Measurements from ENCODE around the gene CD2BP2.
A peak's percentile ranks its signal among the peaks of the same experiment; 100 is the strongest.
"Not testable (repeated sequence)": the region's sequence is repeated elsewhere in the genome, so short reads cannot be mapped to it uniquely, and the experiment has no call there.

The CD2BP2 gene

DNA sequence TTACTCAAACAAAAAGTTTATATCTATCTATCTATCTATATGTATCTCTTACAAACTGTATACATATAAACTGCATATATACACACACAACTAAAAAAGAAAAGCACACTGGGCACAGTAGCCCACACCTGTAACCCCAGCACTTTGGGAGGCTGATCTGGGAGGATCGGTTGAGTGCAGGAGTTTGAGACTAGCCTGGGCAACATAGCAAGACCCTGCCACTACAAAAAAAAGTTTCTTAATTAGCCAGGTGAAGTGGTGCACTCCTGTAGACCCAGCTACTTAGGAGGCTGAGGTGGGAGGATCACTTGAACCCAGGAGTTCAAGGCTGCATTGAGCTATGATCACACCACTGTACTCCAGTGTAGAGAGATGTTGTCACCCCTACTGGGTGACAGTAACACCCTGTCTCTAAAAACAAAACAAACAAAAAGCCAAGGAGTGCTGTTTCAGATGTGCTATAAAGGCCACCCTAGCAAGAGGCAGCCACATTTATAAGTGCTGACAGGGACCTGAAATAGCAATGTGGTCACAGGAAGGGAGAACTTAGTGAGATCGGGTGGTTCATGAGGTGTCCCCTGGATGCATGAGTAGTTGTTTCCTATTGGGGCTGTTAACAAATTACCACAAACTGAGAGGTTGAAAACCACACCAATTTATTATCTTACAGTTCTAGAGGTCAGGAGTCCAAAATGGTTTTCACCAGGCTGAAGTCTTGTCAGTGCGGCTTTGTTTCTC is 4.8 kb downstream of the CD2BP2 start:
- peak overlapping the region; percentile 40 to 58 for H3K4me3 Mint-ChIP-seq
- peak; percentile 73 to 74 for ATAC-seq (replicated peaks)

DNA sequence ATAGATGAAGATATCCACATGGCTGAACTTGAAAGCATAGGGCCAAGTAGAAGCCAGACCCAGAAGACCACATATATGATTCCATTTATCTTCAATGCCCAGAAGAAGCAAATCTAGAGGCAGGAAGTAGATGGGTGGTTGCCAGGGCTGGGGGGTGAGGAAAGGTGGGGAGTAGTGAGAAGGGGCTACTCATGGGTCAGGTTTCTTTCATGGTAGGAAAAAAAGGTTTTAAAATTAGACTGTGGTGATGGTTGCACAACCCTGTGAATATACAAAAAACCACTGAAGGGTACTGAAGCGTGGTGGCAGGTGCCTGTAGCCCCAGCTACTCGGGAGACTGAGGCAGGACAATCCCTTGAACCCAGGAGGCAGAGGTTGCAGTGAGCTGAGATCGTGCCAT is 5.4 kb downstream of the CD2BP2 start:
- peak overlapping the region; percentile 88 for H3K27ac Mint-ChIP-seq
- DNase-seq = no peak
- peak; percentile 41 to 44 for ATAC-seq (replicated peaks)
- peaks cover 46 to 60% of the 10 kb centered on the region in 2 donors for H3K4me1 Mint-ChIP-seq
- no peaks in the 10 kb centered on the region for H3K9me3 Mint-ChIP-seq
- no peaks in the 10 kb centered on the region for H3K27me3 Mint-ChIP-seq
- peaks cover 35 to 52% of the 10 kb centered on the region in 2 donors for H3K36me3 Mint-ChIP-seq
- H3K4me3 Mint-ChIP-seq = peak overlapping the region; percentile 44 to 55

More for the DNA sequence above, 4.8 kb downstream of the CD2BP2 start:
- no peaks in the 10 kb centered on the region for H3K9me3 Mint-ChIP-seq
- peaks cover 38 to 57% of the 10 kb centered on the region in 2 donors for H3K36me3 Mint-ChIP-seq
- H3K27me3 Mint-ChIP-seq = no peaks in the 10 kb centered on the region
- DNase-seq = peak; percentile 52
- H3K27ac Mint-ChIP-seq = peak overlapping the region; percentile 88
- H3K4me1 Mint-ChIP-seq = peaks cover 50 to 67% of the 10 kb centered on the region in 2 donors

DNA sequence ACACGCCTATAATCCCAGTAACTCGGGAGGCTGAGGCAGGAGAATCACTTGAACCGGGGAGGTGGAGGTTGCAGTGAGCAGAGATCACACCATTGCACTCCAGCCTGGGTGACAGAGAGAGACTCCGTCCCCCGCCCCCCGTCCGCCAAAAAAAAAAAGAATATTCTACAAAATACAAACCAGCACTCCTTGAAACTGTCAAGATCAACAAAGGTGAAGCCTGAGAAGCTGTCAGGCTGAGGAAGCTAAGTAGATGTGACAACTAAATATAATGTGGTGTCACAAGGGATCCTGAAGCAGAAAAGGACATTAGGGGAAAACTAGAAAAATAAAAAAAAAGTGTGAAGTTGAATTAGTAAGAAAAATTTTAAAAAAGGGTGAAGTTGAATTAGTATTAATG is 6.2 kb downstream of the CD2BP2 start:
- Mint-ChIP-seq H3K4me3 (no peak overlapping the region), H3K27me3 (no peaks in the 10 kb centered on the region), H3K9me3 (no peaks in the 10 kb centered on the region), H3K36me3 (peaks cover 30 to 46% of the 10 kb centered on the region in 2 donors), H3K4me1 (peaks cover 39 to 53% of the 10 kb centered on the region in 2 donors), H3K27ac (peak overlapping the region; percentile 63)
- DNase-seq (no peak), ATAC-seq (replicated peaks) (no peak)

DNA sequence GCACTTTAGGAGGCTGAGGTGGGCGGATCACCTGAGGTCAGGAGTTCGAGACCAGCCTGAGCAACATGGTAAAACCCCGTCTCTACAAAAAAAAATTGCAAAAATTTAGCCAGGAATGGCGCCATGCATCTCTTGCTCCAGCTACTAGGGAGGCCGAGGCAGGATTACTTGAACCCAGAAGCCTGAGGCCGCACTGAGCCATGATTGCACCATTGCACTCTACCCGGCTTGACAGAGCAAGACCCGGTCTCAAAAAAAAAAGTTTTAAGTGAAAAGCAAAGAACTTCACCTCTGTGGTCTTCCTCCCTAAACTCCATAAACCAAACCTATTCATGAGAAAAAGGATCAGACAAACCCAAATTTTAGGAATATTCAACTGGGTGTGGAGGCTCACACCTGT is 7.0 kb downstream of the CD2BP2 start:
- Mint-ChIP-seq H3K9me3 (no peaks in the 10 kb centered on the region), H3K27ac (peak overlapping the region; percentile 42), H3K4me1 (peaks cover 32 to 45% of the 10 kb centered on the region in 2 donors), H3K4me3 (no peak overlapping the region), H3K36me3 (peaks cover 23 to 38% of the 10 kb centered on the region in 2 donors), H3K27me3 (no peaks in the 10 kb centered on the region)
- no peak for DNase-seq
- no peak for ATAC-seq (replicated peaks)

- Mint-ChIP-seq H3K9me3 (no peaks in the 10 kb centered on the region), H3K4me1 (peaks cover 22 to 26% of the 10 kb centered on the region in 2 donors), H3K27ac (no peak overlapping the region), H3K27me3 (no peaks in the 10 kb centered on the region), H3K4me3 (no peak overlapping the region), H3K36me3 (peaks cover 18 to 21% of the 10 kb centered on the region in 2 donors)
- ATAC-seq (replicated peaks) = no peak
- DNase-seq = no peak
Observed at GRCh38 chr16:30346286-30346685, 8.8 kb downstream of the CD2BP2 start.

- H3K27ac Mint-ChIP-seq; H3K4me1 Mint-ChIP-seq; H3K4me3 Mint-ChIP-seq; ATAC-seq (replicated peaks); H3K36me3 Mint-ChIP-seq; DNase-seq; H3K27me3 Mint-ChIP-seq; H3K9me3 Mint-ChIP-seq: not testable (repeated sequence)
Observed at GRCh38 chr16:30343491-30343820, 11.7 kb downstream of the CD2BP2 start.

DNA sequence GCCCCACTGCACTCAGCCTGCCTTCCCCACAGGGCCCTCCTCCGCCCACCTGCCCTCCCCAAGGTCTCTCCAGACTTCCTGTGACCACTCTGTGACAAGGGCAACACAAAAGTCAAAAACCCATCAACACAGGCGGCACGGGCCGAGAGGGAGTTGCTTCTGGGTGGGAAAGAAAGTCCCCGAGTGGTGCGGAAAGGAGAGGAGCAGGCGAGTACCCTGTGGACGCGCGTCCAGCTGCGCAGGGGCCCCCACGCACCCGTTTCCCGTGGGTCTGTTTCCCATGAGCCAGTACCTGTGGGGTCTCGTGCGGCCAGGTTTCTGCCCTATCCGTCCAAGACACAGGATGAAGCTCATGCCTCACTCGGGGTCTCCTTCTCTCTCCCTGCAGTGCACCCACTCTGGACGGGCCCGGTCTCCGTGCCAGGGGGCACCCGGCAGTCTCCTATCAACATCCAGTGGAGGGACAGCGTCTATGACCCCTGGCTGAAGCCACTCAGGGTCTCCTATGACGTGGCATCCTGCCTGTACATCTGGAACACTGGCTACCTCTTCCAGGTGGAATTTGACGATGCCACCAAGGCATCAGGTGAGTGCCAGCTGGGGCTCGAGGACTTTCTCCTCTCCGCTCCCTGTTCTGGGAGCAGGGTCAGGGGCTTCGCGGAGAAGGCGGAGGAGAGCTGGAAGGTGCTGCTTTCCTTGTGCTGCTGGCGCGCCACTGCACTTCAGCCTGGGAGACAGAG is 12.2 kb downstream of the CD2BP2 start:
- no peak for DNase-seq
- peaks cover 0 to 6% of the 10 kb centered on the region in 2 donors for H3K36me3 Mint-ChIP-seq
- no peak for ATAC-seq (replicated peaks)
- H3K4me3 Mint-ChIP-seq = no peak overlapping the region
- no peaks in the 10 kb centered on the region for H3K9me3 Mint-ChIP-seq
- H3K4me1 Mint-ChIP-seq = peaks cover 0 to 2% of the 10 kb centered on the region in 2 donors
- H3K27me3 Mint-ChIP-seq = no peaks in the 10 kb centered on the region
- H3K27ac Mint-ChIP-seq = no peak overlapping the region

DNA sequence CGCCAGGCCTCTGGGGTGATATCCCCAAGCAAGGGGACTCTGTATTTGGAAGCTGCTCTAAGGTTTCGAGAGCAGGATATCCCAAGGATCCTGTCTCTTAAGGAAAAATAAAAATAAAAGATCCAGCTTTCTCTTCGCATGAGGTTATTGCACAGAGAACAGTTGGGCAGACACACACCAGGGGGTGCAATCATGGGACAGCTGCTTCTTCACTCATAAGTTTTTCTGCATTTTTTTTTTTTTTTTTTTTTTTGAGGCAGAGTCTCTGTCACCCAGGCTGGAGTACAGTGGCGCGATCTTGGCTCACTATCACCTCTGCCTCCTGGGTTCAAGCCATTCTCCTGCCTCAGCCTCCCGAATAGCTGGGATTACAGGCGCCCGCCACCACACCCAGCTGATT is 13.1 kb downstream of the CD2BP2 start:
- not testable (repeated sequence) for ATAC-seq (replicated peaks); H3K4me1 Mint-ChIP-seq; H3K36me3 Mint-ChIP-seq; DNase-seq; H3K27me3 Mint-ChIP-seq; H3K27ac Mint-ChIP-seq; H3K9me3 Mint-ChIP-seq; H3K4me3 Mint-ChIP-seq

DNA sequence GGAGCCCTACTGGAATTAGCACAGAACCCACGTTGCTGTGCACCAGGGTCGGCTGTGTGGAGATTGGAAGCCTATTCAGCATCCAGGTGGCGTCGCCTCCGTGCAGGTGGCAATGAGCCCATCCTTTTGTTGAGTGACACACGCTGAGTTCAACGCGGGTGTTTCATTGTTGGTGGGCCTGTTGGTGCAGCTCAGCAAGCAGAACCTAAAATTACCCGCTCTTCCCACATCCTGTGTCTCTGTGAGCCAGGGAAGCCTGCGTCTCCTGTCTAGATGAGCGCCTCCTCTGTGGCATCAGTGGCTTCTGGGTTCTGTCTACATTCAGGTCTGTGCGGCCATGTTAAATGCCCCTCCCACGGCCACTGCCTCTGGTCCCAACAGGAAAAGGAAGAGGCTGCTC is 14.5 kb downstream of the CD2BP2 start:
- no peak for DNase-seq
- H3K4me1 Mint-ChIP-seq = peaks cover 15 to 19% of the 10 kb centered on the region in 2 donors
- H3K27ac Mint-ChIP-seq = no peak overlapping the region
- H3K9me3 Mint-ChIP-seq = no peaks in the 10 kb centered on the region
- no peak overlapping the region for H3K4me3 Mint-ChIP-seq
- peaks cover 0 to 6% of the 10 kb centered on the region in 2 donors for H3K36me3 Mint-ChIP-seq
- H3K27me3 Mint-ChIP-seq = no peaks in the 10 kb centered on the region
- ATAC-seq (replicated peaks) = no peak

- not testable (repeated sequence) for H3K9me3 Mint-ChIP-seq; DNase-seq; ATAC-seq (replicated peaks); H3K27ac Mint-ChIP-seq; H3K27me3 Mint-ChIP-seq; H3K36me3 Mint-ChIP-seq; H3K4me3 Mint-ChIP-seq
- peaks cover 17 to 23% of the 10 kb centered on the region in 2 donors for H3K4me1 Mint-ChIP-seq
Observed at GRCh38 chr16:30338715-30339114, 16.4 kb downstream of the CD2BP2 start.

GRCh38 chr16:30337964-30338357 is 17.1 kb downstream of the CD2BP2 start:
- Mint-ChIP-seq H3K4me1 (peaks cover 17 to 23% of the 10 kb centered on the region in 2 donors), H3K4me3 (peak overlapping the region in 1 of 2 donors; percentile 62)
- H3K27ac Mint-ChIP-seq; H3K9me3 Mint-ChIP-seq; ATAC-seq (replicated peaks); DNase-seq; H3K36me3 Mint-ChIP-seq; H3K27me3 Mint-ChIP-seq: not testable (repeated sequence)

DNA sequence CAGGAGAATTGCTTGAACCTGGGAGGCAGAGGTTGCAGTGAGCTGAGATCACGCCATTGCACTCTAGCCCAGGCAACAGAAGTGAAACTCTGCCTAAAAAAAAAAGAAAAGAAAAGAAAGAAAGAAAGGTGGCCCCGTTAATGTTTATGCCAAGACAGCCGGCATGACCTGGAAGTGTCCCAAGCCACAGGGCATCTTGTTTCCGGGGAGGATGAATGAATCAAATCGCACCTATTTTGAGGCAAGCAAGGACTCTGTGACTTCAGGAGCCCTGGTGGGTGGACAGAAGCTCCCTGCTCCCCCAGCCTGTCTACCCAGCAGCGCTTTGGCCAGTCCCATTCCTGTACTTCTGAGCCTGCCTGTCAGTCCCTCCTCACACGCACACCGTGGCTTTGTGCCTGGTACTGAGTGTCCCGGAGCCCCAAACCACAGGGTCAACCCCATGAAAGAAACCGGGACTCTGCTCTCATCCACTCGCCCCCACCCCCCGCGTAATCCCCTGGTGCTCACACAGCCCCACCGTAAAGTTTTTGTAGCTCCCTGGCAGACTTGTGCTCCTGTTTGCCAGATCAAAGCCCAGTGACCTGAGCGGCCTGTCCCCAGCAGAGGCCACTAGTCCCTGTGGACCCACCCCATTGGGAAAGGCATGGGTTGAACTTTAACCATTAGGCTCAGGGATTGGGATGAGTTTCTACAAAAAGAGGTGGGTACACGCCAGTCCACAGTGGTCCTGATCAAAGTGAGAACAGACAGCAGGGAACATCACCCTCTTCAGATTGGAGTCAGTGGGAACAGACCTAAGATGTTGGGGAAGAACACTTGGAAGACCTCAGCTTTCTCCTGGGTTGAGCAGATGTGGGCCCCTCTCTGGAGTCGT is 19.3 kb downstream of the CD2BP2 start:
- Mint-ChIP-seq H3K4me1 (peaks cover 19 to 34% of the 10 kb centered on the region in 2 donors), H3K27ac (peak overlapping the region; percentile 98), H3K4me3 (peak overlapping the region; percentile 92 to 94), H3K27me3 (no peaks in the 10 kb centered on the region), H3K9me3 (no peaks in the 10 kb centered on the region), H3K36me3 (peaks cover 0 to 9% of the 10 kb centered on the region in 2 donors)
- DNase-seq (no peak), ATAC-seq (replicated peaks) (peak in 1 of 2 donors; percentile 21)

DNA sequence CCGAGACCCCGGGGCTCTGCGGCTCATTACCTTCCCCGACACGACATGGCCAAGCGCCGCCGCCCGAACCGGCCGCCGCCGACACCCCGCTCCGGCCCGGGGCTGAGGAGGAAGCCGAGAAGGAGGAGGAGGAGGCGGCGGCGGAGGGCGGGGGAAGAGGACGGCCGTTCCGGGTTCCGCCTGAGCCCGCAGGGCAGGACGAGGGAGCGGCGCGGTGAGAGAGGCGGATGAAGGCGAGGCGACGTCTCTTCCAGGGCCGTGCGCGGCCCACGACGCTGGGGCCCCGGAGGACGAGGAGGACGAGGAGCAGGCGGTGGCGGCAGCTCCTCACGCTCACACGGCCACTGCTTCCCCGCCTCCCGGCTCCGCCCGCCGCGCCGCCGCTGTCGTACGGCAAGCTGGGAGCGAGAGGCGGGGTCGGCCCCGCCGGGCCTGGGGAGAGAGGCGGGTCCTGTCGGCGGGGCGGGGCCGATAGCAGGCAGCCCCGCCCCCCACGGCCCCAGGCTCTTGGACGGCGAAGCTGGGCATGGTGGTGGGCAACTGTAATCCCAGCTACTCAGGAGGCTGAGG is 20.0 kb downstream of the CD2BP2 start:
- H3K36me3 Mint-ChIP-seq, H3K27me3 Mint-ChIP-seq, H3K9me3 Mint-ChIP-seq: not testable (repeated sequence)
- DNase-seq (peak; percentile 80), ATAC-seq (replicated peaks) (peak; percentile 81 to 82)
- Mint-ChIP-seq H3K4me1 (peaks cover 23 to 39% of the 10 kb centered on the region in 2 donors), H3K4me3 (peak overlapping the region; percentile 92 to 94), H3K27ac (peak overlapping the region; percentile 98)

GRCh38 chr16:30334473-30334989 is 20.6 kb downstream of the CD2BP2 start:
- peak; percentile 89 to 91 for ATAC-seq (replicated peaks)
- Mint-ChIP-seq H3K4me3 (peak overlapping the region; percentile 94 to 95), H3K4me1 (peaks cover 25 to 44% of the 10 kb centered on the region in 2 donors), H3K27ac (peak overlapping the region; percentile 98)
- H3K27me3 Mint-ChIP-seq, H3K36me3 Mint-ChIP-seq, H3K9me3 Mint-ChIP-seq: not testable (repeated sequence)
- peak; percentile 84 for DNase-seq

Measured in stimulated activated naive B cell treated with anti-CD40 and anti-IgM and Interleukin-4, amounts not matched to agents 10 μg/mL and 1 μg/mL and 100 μg/mL, for 72 hours (primary cell).